Colonic mucosa (tissue), 4 donors: Measurements from ENCODE around the gene GRK2. TPM values are rescaled to one million over a fixed set of nuclear protein-coding genes. Genes with fewer than 3 reads are reported as not detected.

Source experiments
- DNase-seq: peaks from one replicate; pipeline ENCODE4 v3.0.0-alpha.2; 2020
- H3K27ac ChIP-seq: fragments of 200-600 bp; one replicate; pipeline ENCODE4 v1.8.0; 2021
- H3K27me3 ChIP-seq: fragments of 200-600 bp; one replicate; pipeline ENCODE4 v1.8.0; 2021
- H3K36me3 ChIP-seq: fragments of 200-600 bp; one replicate; pipeline ENCODE4 v1.8.0; 2021
- H3K4me1 ChIP-seq: fragments of 200-600 bp; one replicate; pipeline ENCODE4 v1.8.0; 2021; ENCODE audit warnings: mild to moderate bottlenecking
- H3K4me3 ChIP-seq: fragments of 200-600 bp; one replicate; pipeline ENCODE4 v1.8.0; 2021
- H3K9ac ChIP-seq, 2 donors: one replicate each; pipeline ENCODE4 v1.7.0; 2013; ENCODE audit warnings: control low read depth in 2 of 2, low read depth in 2 of 2, low read length in 2 of 2
- H3K9me3 ChIP-seq: fragments of 200-600 bp; one replicate; pipeline ENCODE4 v1.8.0; 2021
- CTCF ChIP-seq: fragments of 200-600 bp; IDR thresholded peaks from one replicate; pipeline ENCODE4 v1.8.0; 2022; ENCODE audit warnings: antibody characterized with exemption, mild to moderate bottlenecking
- intact Hi-C: fragments of 100-400 bp; cut with DNase I; formaldehyde crosslinking; loops from one replicate; pipeline ENCODE4 v1.14.1; 2022
- total RNA-seq, 2 donors: library from RNA; stranded (reverse); fragmentation: NEBNext Ultra II Directional in 1 of 2; extraction: Animal tissue kit (Norgen Biotek cat#: 25700) in 1 of 2; gene quantifications; one replicate each; pipeline ENCODE4 v1.2.1, GENCODE V29; 2021
- donor health status: healthy.
- donor health status: DM: no; HTN: no; CAD: no.
- donor health status: DM: no; HTN: no; CAD: no.

Gene GRK2
- total RNA-seq, 2 donors from 2014 or later = 108 to 137 TPM

- Histone ChIP-seq H3K27ac (no peak overlapping the region), H3K4me1 (no peaks in the 10 kb centered on the region), H3K27me3 (no peaks in the 10 kb centered on the region), H3K4me3 (no peak overlapping the region), H3K9ac (no peak overlapping the region), H3K36me3 (peaks cover 6% of the 10 kb centered on the region), H3K9me3 (no peaks in the 10 kb centered on the region)
- TF ChIP-seq CTCF = no peak
- no peak for DNase-seq
- intact Hi-C loops = loop anchor here (10.0 kb wide), 1 partner anchor 226 kb away; no protein-coding TSS in a partner anchor
Measured at GRCh38 chr11:67310246-67311050, 44.2 kb downstream of the GRK2 start.

GRCh38 chr11:67311051-67311555, 44.8 kb downstream of the GRK2 start:
- intact Hi-C loops = loop anchor here (10.0 kb wide), 1 partner anchor 226 kb away; no protein-coding TSS in a partner anchor
- Histone ChIP-seq H3K9ac (peak overlapping the region in 1 of 2 donors; percentile 58), H3K9me3 (no peaks in the 10 kb centered on the region), H3K27me3 (no peaks in the 10 kb centered on the region), H3K4me1 (no peaks in the 10 kb centered on the region), H3K4me3 (no peak overlapping the region), H3K36me3 (peaks cover 6% of the 10 kb centered on the region), H3K27ac (peak overlapping the region; percentile 66)
- no peak for TF ChIP-seq CTCF
- DNase-seq = no peak

GRCh38 chr11:67311556-67312082, 45.3 kb downstream of the GRK2 start:
- no peaks in the 10 kb centered on the region for H3K9me3 ChIP-seq
- no peaks in the 10 kb centered on the region for H3K4me1 ChIP-seq
- no peak overlapping the region for H3K4me3 ChIP-seq
- no peaks in the 10 kb centered on the region for H3K27me3 ChIP-seq
- H3K9ac ChIP-seq = peak overlapping the region in 1 of 2 donors; percentile 58
- peaks cover 6% of the 10 kb centered on the region for H3K36me3 ChIP-seq
- TF ChIP-seq CTCF = no peak
- intact Hi-C loops = loop anchor here (10.0 kb wide), 1 partner anchor 227 kb away; no protein-coding TSS in a partner anchor
- DNase-seq = no peak
- H3K27ac ChIP-seq = peak overlapping the region; percentile 66

GRCh38 chr11:67312187-67313021, 46.1 kb downstream of the GRK2 start:
- peak; percentile 93 for DNase-seq
- intact Hi-C loops = loop anchor here (10.0 kb wide), 1 partner anchor 228 kb away; no protein-coding TSS in a partner anchor
- peak overlapping the region in 1 of 2 donors; percentile 58 for H3K9ac ChIP-seq
- H3K27me3 ChIP-seq = no peaks in the 10 kb centered on the region
- H3K4me1 ChIP-seq = no peaks in the 10 kb centered on the region
- H3K4me3 ChIP-seq = no peak overlapping the region
- TF ChIP-seq CTCF = no peak
- peaks cover 6% of the 10 kb centered on the region for H3K36me3 ChIP-seq
- H3K27ac ChIP-seq = peak overlapping the region; percentile 66
- H3K9me3 ChIP-seq = no peaks in the 10 kb centered on the region
